GM21528 (cell line): ENCODE data around the gene PRKRIP1.
A peak's percentile ranks its signal among the peaks of the same experiment; 100 is the strongest.
"Not testable (repeated sequence)": the region's sequence is repeated elsewhere in the genome, so short reads cannot be mapped to it uniquely, and the experiment has no call there.

Source experiments
- ATAC-seq: cut with Tn5 transposase; IDR thresholded peaks from one replicate; pipeline ENCODE4 v1.9.1; 2021; ENCODE audit warnings: mild to moderate bottlenecking, moderate library complexity; ENCODE audit not compliant: unreplicated experiment, low FRiP score

The PRKRIP1 gene

DNA sequence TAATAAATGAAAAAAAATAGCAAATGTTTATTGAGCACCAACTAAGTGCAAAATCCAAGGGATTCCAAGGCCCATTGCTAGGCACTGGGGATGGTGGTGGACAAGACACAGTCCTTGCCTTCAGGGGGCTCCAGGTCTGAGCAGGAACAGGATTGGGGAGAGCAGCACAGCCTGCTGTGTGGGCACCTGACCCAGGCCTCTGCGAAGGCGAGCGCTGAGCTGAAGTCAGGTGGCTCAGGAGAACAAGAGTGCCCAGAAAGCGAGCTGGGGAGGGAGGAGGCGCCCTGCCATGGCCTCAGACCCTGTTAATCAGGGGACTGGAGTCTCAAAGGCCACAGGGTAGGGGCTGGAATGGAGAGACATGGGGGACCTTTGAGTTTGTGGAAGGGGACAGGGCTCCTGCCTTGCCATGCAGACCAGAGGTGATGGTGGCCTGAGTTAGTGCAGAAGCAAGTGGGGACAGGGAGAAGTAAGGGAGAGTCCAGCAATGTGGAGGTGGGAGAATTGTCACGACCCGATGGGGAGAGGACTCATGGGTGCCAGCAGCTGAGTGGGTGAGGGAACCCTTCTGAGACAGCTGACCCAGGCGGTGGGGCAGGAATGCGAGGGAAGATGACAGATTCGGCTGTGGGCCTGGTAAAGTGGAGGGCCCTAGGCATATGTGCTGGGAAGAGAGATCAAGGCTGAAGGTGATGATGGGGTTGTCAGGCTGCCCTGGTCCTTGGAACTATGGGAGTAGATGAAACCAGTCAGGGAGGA, 33.2 kb downstream of the PRKRIP1 start:
- no peak for ATAC-seq

DNA sequence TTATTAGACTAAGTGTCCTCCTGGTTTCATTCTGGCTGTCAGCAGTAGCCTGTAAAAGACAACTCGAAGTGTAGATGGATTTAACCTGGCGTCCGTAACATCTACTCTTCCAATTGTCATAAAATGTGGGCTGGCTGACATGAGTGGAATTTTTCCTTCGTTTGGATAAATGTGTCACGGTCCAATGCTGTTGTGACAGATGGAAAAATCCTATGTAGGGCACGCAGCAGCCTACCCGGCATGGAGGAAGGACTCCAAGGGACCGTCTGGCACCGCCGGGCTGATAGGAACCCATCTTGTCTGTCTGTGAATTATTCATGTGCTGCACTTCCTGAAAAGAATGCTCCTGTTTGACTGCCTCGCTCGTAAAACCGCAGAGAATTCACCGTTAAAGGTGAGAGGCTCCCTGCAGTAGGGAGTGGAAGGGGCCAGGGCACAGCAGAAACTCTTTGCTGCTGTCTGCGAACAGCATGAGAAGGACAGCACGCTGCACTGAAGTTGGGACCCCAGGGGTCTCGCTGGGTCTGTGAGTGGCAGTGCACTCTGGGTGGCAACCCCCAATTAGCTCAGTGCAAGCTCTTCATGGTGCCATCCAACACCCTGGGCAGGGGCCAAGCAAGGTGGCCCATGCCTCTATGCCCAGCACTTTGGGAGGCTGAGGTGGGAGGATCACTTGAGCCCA, 35.6 kb downstream of the PRKRIP1 start:
- ATAC-seq, result peak; percentile 33

DNA sequence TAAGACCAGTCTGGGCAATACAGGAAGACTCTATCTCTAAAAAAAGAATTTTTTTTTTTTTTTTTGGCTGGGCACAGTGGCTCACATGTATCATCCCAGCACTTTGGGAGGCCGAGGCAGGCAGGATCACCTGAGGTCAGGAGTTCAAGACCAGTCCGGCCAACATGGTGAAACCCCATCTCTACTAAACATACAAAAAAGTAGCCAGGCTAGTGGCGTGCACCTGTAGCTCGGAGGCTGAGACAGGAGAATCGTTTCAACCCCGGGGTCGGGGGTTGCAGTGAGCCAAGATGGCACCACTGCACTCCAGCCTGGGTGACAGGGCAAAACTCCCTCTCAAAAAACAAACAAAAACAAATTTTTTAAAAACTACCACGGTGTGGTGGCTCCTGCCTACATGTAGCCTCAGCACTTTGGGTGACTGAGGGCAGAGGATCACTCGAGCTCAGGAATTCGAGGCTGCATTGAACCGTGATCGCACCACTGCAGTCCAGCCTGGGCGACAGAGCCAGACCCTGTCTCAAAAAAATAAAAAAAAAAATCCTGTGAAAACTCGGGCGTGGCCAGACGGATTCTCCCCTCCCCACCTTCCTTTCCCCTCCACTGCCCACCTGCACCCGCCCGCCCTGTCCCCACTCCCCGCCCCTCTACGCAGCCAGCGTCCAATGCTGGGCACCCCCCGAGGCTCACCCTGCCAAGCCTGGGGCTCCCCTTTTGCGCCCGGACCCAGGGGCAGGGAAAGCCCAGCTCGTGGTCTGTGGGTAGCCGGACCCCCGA, 36.5 kb downstream of the PRKRIP1 start:
- peak; percentile 34 for ATAC-seq

DNA sequence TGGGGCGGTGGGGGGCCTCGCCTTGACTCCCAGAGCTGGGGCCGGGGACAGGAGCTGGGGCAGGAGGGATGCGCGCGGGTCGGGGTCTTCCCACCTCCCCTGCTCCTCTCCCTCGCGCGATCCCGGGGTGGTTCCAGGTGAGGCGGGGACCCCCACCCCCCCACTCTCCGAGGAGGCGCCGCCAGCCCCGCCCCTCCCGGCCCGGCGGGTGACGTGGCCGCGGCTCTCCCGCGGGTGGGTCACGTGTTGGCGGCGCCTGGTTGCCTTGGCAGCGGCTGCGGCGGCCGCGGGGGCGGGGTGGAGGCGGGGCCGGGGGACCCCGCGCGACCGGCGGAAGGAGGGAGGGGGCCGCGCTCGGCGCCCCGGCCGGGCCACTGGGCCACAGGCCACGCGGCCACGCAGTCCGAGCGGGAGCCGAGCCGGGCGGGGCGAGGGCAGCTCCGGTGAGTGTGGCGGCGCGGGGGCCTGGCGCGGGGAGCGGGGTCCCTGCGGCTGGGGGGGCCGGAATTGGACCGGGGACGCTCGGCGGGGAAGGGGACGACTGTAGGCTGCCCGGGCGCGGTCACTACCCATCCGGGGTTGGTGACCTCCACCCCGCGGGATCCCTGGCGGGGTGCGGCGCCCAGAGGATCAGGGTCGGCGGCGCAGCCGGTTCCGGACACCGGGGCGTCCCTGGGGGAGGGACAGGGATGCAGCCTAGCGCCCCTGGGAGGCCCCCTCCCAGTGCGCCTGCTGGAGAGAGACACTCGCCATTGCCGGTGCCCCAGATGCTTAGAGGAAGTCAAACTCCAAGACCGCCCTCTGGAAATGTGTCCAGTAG, 37.3 kb downstream of the PRKRIP1 start, which contains the start of gene ORAI2:
ORAI2 (plus strand) TSS at position 357 of the 820 bp plus-strand sequence. CDS start 5,382 bp downstream, outside the sequence.
- ATAC-seq, result peak; percentile 55

DNA sequence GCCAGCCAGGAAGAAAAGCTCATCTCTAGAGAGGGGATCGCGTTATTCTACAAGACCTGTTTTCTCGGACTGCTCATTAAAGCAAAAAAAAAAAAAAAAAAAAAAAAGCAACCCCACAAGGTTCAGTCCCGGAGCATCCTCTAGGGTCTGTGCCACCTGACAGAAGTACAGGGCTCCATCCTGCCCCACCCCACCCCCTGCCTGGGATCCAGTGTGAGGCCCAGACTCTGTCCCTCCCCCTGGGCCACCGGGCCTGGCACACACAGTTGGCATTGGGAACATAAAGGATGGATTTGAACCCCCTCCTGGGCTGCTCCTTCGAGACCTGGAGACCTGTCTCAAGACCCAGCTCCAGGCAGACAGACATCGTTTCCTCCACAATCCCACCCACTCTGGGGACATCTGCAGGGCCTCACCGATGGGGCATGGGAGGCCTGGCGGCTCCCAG, 37.9 kb downstream of the PRKRIP1 start:
- ATAC-seq, result no peak

DNA sequence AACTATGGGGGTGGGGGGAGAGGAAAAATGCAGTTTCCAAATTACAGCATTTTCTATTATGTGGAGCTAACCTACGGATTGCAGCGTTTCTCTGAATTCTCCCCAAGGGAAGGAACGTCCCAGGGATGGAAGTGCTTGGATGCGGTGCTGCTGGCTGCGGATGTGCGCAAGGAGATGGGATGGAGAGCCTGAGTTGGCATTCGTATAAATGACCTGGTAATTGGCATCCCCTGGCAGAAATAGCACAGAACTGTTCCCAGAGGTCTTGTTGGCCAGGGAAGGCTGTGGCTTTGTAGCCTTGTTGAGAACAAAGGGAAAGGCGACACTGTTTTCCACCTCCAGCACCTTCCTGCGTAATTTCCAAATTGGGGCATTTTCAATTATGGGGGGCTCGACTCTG, 40.0 kb downstream of the PRKRIP1 start:
- no peak for ATAC-seq

DNA sequence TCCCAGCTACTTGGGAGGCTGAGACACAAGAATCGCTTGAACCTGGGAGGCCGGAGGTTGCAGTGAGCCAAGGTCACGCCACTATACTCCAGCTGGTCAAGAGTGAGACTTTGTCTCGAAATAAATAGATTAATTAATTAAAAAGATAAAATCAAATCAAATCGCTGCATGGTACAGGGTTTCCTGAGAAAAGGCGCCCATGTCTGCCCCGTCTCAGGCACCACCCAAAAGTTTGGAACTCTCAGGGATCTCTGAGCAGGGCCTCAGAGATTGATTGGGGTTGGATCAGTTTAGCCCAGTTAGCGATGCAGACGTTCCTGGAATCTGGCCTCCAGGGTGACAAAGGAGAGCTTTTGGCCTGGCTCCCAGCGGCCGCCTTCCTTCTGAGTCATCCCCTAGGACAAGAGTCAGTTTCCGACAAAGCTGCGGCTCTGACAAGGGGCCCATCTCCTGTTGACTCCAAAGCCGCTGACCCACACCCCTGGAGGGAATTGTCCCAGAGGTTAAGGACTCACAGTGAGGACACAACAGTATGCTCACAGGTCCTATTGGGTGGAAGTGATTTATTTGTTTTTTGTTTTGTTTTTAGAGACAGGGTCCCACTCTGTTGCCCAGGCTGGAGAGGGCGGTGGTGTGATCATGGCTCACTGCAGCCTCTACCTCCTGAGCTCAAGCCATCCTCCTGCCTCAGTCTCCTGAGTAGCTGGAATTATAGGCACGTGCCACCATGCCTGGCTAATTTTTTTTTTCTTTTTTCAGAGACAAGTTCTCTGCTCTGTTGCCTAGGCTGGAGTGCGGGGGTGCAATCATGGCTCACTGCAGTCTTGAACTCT, 44.0 kb downstream of the PRKRIP1 start:
- ATAC-seq, result no peak

DNA sequence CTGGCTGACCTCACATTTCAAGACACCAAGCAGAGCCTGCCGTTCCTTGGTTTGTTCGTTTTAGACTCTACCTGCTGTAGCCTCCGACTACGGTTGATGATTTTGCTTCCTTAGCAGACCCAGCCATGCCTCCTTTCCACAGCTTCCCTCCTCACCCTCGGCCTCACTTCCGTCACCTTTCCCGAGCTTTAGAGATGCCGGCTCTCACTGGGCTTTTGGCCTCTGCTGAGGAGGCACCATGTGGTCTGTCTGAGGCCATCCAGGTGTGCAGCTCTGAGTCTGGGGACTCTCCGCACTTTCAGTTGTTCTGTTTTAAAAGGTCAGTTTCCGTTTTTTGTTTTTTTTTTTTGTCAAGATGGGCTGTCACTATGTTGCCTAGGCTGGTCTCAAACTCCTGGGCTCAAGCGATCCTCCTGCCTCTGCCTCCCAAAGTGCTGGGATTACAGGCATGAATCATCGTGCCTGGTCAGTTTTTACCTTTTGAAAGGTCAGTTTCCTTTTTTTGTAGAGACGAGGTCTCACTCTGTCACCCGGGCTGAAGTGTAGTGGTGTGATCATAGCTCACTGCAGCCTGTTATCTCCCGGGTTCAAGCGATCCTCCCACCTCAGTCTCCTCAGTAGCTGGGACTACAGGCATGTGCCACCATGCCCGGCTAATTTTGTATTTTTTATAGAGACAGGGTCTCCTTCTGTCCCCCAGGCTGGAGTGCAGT, 49.0 kb downstream of the PRKRIP1 start:
- ATAC-seq, result peak; percentile 49

DNA sequence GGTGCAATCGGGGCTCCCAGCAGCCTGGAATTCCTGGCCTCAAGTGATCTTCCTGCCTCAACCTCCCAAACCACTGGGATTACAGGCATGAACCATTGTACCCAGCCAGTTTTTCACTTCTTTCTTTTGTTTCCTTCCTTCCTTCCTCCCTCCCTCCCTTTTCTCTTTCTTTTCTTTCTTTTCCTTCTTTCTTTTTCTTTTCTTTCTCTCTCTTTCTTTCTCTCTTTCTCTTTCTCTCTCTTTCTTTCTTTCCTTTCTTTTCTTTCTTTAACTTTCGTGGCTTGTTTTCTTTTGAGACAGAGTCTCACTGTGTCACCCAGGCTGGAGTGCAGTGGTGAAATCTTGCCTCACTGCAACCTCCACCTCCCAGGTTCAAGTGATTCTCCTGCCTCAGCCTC, 49.5 kb downstream of the PRKRIP1 start:
- ATAC-seq, result no peak

DNA sequence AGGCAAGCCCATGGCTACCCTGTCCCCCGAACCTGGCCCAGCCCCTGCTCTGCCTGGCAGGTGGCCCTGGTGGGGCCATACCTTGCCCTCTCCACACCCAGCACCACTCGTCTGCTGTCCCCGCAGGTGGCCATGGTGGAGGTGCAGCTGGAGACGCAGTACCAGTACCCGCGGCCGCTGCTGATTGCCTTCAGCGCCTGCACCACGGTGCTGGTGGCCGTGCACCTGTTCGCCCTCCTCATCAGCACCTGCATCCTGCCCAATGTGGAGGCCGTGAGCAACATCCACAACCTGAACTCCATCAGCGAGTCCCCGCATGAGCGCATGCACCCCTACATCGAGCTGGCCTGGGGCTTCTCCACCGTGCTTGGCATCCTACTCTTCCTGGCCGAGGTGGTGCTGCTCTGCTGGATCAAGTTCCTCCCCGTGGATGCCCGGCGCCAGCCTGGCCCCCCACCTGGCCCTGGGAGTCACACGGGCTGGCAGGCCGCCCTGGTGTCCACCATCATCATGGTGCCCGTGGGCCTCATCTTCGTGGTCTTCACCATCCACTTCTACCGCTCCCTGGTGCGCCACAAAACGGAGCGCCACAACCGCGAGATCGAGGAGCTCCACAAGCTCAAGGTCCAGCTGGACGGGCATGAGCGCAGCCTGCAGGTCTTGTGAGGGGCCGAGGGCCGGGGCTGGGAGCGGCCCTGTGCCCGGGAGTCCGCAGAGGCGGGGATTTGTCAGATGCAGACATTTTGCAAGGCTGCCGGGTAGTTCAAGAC, 50.4 kb downstream of the PRKRIP1 start:
- ATAC-seq, result no peak

DNA sequence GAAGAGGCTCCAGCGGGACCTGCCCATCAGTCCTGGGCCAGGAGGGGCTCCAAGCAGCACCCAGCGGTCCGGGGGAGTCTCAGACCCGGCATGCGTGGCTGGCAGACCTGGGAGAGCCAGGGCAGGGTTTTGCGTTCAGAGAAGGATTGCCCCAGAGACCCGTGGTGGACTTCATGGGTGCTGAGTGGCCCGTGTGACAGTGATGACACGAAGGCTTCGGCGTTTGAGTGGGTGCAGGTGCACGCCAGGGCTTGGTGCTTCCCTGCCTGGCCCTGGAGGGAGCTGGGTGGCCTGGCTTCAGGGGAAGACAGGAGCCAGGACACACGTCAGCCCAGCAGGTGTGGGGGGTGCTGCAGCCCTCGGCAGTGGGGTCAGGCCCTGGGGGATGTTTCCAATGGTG, 51.1 kb downstream of the PRKRIP1 start:
- no peak for ATAC-seq

DNA sequence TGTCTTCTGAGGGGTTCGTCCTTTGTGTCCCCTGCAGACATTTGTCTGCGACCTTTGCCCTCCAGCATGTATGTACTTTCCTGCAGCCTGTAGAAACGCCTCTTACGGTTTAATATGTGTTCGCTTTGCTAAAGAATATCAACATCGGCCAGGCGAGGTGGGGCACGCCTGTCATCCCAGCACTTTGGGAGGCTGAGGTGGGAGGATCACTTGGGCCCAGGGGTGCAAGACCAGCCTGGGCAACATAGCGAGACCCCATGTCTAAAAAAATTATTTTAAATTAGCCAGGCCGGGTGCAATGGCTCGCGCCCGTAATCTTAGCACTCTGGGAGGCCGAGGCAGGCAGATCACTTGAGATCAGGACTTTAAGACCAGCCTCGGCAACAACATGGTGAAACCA, 53.0 kb downstream of the PRKRIP1 start:
- no peak for ATAC-seq

DNA sequence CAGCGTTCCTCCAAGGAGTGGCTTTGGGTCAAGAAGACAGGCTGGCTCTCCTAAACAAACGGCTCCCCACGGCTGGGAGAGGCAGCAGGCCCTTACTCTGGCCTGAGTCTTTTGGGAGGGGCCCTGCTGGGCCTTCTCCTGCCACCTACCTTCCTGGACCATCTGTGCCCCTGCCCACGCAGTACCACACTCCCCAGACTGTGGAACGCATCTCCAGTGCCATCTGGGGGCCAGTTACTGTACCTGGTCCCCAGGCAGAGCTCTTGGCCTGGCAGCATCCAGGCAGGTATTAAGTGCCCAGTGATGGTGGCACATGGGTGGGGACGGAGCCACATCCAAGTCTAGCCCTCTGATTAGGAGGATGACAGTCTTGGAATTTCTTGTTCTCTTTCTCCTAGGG, 54.1 kb downstream of the PRKRIP1 start:
- ATAC-seq, result no peak

DNA sequence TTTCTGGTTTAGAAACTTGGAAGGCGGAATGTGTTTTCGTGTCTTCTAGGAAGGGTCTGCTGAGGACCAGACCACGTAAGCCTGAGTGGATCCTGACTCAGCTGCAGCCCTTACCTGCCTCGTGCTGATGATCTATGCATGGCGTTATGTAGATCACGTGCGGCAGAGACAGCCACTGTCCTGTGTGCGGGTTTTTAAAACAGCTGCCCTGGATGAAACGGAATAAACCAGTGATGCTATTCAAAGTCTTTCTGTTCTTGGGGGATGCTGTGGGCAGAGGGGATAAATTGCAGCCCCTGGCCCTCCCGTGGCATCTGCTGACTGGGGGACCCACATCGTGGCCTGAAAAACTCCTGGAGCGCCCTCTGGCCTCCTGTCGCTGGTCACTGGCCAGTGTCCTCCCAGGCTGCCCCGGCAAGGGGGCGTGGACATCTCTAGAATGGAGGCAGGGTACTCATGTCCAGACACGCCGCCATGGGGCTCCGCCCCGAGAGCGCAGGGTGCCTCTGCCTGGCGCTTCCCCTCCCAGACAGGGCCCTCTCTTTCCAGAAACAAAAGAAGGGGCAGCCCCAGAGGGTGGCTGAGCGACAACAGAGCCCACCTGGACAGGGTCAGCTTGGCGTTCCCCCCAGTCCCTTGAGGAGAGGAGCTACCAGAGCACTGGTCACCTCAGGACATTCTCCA, 55.4 kb downstream of the PRKRIP1 start:
- no peak for ATAC-seq

DNA sequence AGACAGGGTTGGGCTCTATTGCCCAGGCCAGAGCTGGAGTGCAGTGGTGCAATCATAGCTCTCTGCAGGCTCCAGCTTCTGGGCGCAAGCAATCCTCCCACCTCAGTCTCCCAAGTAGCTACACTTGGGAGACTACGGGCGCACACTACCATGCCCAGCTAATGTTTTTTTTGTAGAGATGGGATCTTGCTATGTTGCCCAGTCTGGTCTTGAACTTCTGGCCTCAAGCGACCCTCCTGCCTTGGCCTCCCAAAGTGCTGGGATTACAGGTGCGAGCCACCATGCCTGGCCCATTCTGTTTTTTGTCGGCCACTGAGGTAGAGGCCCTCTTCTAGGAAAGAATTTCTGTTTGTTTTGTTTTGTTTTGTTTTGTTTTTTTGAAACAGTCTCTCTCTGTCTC, 56.3 kb downstream of the PRKRIP1 start:
- ATAC-seq, result no peak

DNA sequence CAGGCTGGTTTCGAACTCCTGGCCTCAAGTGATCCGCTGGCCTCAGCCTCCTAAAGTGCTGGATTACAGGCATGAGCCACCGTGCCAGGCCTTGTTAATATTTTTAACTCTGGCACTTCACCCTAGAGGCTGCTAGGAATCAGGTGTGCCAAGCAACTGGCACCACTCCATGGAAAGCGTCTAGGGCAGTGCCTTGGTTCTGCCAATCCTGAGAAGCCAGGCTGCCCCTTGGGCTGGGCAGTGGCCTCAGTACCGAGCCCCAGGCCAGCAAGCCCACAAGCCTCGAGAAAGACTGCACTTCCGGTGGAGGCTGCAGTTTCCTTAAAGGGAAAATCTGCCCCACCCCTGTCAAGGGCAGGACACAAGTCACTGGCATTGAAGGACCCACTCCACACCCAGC, 57.2 kb downstream of the PRKRIP1 start:
- no peak for ATAC-seq

DNA sequence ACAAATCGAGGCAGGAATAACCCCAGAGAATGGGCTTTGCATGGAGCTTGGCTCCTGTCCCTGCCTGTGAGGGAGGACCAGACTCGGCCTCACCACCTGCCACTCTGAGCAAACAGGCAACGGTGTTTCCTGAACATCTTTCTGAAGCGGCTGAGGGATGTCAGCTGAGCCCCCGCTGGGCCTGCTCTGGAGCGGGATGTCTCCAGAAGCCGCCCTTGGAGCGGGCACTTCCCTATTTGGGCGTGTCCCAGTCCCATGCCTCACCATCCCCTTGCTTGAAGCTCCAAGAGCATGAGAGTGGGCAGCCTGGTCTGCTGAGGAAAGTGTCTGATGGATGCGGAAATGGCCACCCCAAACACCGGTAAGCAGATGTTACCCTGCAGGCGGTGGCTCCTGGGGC, 58.3 kb downstream of the PRKRIP1 start:
- ATAC-seq, result no peak

DNA sequence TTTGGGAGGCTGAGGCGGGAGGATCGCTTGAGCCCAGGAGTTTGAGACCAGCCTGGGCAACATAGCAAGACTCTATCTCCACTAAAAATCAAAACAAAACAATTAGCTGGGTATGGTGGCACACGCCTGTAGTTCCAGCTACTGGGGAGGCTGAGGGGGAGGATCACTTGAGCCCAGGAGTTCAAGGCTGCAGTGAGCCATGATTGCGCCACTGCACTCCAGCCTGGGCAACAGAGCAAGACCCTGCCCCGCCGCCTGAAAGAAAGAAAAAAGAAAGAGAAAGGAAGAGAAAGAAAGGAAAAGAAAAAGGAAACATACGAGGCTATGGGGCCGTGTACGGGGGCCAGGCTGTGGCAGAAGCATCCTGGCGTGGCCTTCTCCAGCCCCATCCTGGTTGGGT, 58.8 kb downstream of the PRKRIP1 start:
- ATAC-seq, result not testable (repeated sequence)
